GM18519 (cell line): ENCODE data around the gene MYO9A.
"Not testable (repeated sequence)": the region's sequence is repeated elsewhere in the genome, so short reads cannot be mapped to it uniquely, and the experiment has no call there.

ENCODE experiments used
- ATAC-seq: cut with Tn5 transposase; IDR thresholded peaks from one replicate; pipeline ENCODE4 v1.9.1; 2021; ENCODE audit warnings: mild to moderate bottlenecking, moderate library complexity; ENCODE audit not compliant: unreplicated experiment, low FRiP score

Gene MYO9A

GRCh38 chr15:72096796-72097195 lies 21.2 kb downstream of the MYO9A start:
- ATAC-seq = no peak

- no peak for ATAC-seq
Observed at GRCh38 chr15:72092691-72093090, 25.3 kb downstream of the MYO9A start.

GRCh38 chr15:72092006-72092405 lies 25.9 kb downstream of the MYO9A start:
- no peak for ATAC-seq

GRCh38 chr15:72086920-72087648 lies 30.9 kb downstream of the MYO9A start:
- no peak for ATAC-seq

- ATAC-seq = no peak
Observed at GRCh38 chr15:72086010-72086697, 31.8 kb downstream of the MYO9A start.

GRCh38 chr15:72082176-72082575 lies 35.8 kb downstream of the MYO9A start:
- ATAC-seq = no peak

- peak; percentile 71 for ATAC-seq
Observed at GRCh38 chr15:72078887-72079286, 39.1 kb downstream of the MYO9A start.

GRCh38 chr15:72077950-72078349 lies 40.0 kb downstream of the MYO9A start:
- ATAC-seq = no peak

GRCh38 chr15:72074335-72075060 lies 43.5 kb downstream of the MYO9A start:
- no peak for ATAC-seq

GRCh38 chr15:72071448-72071825 lies 46.5 kb downstream of the MYO9A start:
- ATAC-seq = not testable (repeated sequence)

GRCh38 chr15:72070817-72071447 lies 47.0 kb downstream of the MYO9A start:
- no peak for ATAC-seq

GRCh38 chr15:72068856-72069255 lies 49.1 kb downstream of the MYO9A start:
- ATAC-seq = no peak

- no peak for ATAC-seq
Observed at GRCh38 chr15:72065801-72066200, 52.1 kb downstream of the MYO9A start.

- ATAC-seq = no peak
Observed at GRCh38 chr15:72063186-72063585, 54.8 kb downstream of the MYO9A start.

- no peak for ATAC-seq
Observed at GRCh38 chr15:72062319-72062718, 55.6 kb downstream of the MYO9A start.

- no peak for ATAC-seq
Observed at GRCh38 chr15:72060687-72061250, 57.2 kb downstream of the MYO9A start.

GRCh38 chr15:72058585-72058984 lies 59.4 kb downstream of the MYO9A start:
- ATAC-seq = no peak

- no peak for ATAC-seq
Observed at GRCh38 chr15:72057548-72058091, 60.3 kb downstream of the MYO9A start.

- ATAC-seq = not testable (repeated sequence)
Observed at GRCh38 chr15:72056217-72056616, 61.7 kb downstream of the MYO9A start.

GRCh38 chr15:72053297-72053696 lies 64.7 kb downstream of the MYO9A start:
- not testable (repeated sequence) for ATAC-seq
